DMS53 treated with DMSO at 0.1 percent for 48 hours (cell line): ENCODE measurements around the gene TNN.
A peak's percentile ranks its signal among the peaks of the same experiment; 100 is the strongest.
"Not testable (repeated sequence)": the region's sequence is repeated elsewhere in the genome, so short reads cannot be mapped to it uniquely, and the experiment has no call there.

Experiments used
- DNase-seq: peaks from one replicate; lab custom pipeline; 2025; ENCODE audit not compliant: unreplicated experiment; lab: John Stamatoyannopoulos, UW

TNN gene, protein sequence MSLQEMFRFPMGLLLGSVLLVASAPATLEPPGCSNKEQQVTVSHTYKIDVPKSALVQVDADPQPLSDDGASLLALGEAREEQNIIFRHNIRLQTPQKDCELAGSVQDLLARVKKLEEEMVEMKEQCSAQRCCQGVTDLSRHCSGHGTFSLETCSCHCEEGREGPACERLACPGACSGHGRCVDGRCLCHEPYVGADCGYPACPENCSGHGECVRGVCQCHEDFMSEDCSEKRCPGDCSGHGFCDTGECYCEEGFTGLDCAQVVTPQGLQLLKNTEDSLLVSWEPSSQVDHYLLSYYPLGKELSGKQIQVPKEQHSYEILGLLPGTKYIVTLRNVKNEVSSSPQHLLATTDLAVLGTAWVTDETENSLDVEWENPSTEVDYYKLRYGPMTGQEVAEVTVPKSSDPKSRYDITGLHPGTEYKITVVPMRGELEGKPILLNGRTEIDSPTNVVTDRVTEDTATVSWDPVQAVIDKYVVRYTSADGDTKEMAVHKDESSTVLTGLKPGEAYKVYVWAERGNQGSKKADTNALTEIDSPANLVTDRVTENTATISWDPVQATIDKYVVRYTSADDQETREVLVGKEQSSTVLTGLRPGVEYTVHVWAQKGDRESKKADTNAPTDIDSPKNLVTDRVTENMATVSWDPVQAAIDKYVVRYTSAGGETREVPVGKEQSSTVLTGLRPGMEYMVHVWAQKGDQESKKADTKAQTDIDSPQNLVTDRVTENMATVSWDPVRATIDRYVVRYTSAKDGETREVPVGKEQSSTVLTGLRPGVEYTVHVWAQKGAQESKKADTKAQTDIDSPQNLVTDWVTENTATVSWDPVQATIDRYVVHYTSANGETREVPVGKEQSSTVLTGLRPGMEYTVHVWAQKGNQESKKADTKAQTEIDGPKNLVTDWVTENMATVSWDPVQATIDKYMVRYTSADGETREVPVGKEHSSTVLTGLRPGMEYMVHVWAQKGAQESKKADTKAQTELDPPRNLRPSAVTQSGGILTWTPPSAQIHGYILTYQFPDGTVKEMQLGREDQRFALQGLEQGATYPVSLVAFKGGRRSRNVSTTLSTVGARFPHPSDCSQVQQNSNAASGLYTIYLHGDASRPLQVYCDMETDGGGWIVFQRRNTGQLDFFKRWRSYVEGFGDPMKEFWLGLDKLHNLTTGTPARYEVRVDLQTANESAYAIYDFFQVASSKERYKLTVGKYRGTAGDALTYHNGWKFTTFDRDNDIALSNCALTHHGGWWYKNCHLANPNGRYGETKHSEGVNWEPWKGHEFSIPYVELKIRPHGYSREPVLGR (N-terminal part only)

DNA sequence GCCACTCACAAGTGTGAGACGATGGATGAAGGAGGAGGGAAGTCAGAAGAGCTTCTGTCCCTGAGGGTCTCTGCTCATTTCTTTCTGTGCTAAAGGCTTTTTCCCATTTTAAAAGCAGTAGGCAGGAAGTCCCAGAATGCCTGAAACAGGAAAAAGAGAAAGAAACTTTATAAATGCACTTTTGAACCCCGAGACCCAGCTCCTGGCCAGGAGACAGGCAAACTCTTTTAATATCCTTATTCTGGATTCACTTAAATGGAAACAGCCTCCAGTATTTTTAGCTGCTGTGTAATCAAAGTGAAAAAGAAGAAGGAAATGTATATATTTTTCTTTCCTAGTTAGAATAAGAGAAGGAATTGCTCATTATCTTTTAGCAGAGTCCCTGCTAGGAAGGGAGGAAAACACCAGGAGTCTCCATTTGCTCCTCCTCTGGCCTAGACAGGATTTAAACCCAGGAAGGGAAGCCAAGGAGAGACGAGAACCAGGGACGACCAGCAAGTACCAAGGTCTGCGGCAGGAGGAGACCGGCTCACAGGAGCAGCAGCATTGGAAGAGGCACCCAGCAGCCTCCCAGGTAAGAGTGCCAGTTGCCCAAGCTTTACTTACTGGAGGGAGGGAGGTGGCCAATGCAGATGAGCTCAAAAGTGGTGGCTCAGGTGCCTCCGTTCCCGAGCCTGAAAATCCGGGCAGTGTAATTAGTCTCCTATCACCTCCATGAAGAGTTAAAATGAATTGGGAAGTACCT is at the start of gene TNN:
Gene TNN, plus strand, starts transcription at position 472 of the 745 bp plus-strand sequence. CDS start 9,586 bp downstream, outside the sequence.
- no peak for DNase-seq

DNA sequence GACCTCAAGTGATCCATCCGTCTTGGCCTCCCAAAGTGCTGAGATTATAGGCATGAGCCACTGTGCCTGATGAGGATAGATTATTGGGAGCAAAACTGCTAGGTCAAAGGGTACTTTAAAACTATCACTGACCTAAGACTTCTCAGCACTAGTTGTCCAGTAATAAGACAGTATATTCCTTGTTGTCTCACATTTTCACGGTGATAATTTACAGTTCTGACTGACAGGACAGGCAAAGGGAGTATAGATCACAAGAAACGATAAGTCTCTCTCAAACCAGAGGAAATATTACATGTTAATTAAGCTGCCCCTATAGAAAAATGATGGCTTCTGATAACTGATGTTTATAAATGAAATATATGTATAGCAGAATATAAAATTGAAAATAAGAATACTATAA is 48.1 kb upstream of the TNN start:
- no peak for DNase-seq

DNA sequence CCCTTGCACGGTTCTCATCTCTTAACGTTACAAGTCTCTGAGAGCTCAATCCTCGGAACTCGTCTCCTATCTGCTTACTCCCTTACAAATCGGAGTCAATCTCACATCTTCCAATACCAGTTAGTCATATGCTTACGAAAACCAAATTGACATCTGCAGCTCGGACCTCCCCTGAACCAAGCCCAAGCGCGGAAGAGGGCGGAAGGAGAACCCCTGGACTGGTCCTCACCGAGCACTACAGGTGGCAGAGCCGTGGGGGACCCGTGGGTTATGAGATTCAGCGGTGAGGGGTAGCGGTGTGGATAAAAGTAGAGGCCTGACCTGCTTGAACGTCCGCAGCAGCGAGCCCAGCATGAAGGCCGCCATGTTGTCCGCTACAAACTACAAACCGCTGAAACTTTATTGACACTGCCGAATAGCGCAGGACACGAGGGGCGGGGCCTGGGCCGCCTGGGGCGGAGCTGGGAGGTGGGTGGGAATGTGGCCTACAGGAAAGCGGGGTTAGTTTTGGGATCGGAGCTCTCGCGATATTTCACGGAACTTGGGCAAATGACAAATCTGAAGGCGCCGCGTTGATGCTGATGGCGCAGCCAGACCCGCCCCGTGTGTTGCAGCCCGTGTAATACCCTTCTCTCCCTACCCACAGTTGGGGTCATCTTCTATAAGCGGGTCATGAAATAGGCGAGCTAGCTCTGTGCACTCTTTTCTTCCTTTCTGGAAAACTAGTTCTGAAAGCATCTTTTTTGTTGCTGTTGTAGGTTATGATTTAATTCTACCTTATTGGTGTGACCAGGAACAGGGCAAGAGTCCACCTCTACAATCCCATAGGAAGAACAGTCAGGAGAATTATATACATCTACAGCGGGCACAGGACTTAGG is 44.4 kb upstream of the TNN start, which contains the start of gene MRPS14:
Gene MRPS14, minus strand, starts transcription at position 383 of the 879 bp plus-strand sequence. Its CDS starts 17 bp downstream, at position 366.
- peak; percentile 85 for DNase-seq

DNA sequence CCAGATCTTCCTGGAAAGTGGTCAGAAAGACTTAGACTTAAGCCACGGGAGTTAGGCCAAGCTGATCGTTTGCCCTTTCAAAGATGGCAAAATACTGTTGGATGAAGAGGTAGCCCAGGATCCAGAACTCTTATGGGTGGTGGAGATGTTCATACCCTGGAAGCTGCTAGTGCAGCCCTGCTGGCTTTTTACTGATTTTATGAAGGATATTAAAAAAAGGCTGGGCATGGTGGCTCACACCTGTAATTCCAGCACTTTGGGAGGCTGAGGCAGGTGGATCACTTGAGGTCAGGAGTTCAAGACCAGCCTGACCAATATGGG is 43.8 kb upstream of the TNN start:
- DNase-seq: not testable (repeated sequence)

DNA sequence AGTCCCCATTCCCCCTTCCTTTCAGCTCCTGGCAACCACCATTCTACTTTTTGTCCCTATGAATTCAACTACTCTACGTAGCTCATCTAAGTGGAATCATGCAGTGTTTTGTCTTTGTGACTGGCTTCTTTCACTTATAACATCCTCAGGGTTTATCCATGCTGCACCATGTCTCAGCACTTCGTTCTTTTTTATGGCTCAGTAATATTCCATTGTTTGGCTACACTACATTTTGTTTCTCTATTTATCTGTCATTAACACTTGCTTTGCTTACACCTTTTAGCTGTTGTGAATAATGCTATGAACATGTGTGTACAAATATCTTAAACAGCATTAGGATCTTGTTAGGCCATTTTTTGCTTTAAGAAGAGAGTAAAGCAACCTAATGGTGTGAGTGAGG is 42.9 kb upstream of the TNN start:
- DNase-seq: no peak

DNA sequence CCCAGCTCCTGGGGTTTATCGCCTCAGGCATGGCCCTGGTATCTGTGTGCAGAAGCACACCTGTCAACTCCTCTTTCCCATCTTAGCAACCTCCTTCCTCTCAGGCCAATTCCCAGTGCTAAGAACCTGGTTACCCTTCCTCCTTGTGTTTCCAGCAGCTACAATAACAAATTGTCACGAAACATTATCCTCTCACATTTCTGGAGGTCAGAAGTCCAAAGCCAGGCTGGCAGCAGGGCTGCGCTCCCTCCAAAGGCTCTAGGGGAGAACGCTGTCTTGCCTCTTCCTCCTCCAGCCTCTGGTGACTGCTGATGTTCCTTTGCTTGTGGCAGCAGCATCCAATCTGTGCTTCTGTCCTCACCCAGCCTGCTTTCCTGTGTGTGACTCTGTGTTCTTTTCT is 33.7 kb upstream of the TNN start:
- DNase-seq: no peak

DNA sequence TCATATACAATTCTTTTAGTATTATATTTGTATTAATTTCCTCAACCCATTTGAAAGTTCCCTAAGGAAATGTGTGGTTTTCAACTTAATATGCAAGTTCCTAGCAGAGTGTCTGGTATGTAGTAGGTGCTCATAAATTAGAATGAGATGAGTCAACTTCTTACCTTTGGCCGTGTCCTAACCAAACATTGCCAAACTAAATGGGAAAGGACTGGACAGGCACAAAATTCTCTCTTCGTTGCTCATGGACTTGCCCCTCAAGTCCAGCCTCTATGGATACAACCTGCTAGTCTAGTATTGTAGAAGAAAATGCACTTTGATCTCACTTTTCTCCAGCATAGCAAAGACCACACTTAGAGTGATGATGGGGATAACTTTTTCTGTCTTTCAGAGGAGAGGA is 32.9 kb upstream of the TNN start:
- no peak for DNase-seq

DNA sequence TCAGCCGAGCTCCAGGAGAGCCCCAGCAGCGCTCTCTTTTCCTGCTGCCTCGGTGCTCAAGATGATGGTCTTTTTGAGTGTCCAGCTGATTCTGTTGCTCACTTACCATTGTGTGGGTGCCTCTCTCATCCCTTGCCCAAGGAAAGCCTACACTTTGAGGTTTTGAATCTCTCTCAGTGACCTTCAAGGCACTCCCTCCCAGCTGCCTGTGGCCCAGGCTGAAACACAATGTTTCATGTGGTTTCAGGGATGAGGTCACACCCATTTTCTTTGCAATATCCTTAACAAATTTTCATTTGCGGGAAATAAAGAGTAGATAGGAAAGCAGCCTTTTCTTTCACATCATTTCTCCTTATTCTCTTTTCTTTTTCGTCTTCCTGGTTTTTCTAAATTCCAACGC is 31.8 kb upstream of the TNN start:
- DNase-seq: no peak

DNA sequence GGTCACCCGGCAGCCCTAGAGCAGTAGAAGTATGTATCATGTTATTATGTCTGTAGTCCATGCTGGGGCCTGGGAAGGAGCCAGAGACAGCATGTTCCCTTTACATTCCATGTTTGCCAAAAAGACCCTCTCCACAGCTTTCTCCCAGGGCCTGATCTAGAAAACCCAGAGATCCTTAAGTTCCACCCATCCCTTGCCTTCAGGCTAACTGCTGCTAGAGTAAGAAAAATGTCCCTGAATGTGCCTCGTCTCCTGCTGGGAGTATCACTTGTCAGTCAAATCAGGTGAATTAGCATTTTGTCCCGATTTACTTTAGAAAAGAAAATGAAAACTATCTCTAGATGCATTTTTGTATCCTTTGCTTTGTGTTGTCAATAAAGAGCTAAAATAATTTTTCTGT is 31.2 kb upstream of the TNN start:
- no peak for DNase-seq

DNA sequence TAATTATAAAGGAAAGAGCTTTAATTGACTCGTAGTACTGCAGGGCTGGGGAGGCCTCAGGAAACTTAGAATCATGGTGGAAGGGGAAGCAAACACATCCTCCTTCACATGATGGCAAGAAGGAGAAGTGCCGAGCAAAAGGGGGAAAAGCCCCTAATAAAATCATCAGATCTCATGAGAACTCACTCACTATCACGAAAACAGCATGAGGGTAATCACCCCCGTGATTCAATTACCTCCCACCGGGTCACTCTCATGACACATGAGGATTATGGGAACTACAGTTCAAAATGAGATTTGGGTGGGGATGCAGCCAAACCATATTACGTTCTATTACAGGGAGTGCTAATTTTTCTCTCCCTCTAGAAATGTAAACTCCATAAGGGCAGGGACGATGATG is 30.2 kb upstream of the TNN start:
- no peak for DNase-seq

DNA sequence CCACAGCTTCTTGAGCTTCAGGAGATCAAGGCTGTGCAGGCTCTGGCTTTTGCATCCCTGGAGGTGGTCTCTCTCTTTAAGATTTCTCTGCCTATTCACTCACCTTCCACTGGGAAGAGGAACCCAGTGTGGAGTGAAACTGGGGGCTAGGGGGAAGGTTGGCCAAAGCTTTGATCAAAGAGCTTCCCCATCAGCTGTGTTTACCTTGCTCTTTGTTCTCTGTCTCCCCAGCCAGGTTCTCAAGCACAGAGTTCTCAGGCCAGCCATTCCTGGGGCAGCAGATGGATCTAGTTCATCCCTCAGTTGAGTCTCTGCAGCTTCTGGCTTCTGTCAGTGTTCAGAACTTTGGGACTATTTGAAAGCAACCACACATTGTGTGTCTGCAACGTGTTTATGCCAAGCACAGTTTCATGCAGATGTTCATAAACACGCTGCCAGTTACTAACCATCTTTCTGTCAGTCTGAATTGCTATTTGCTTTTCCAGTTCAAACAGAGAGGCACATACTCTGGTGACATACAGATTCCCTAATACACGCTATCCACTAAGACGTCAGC is 27.2 kb upstream of the TNN start:
- peak; percentile 55 for DNase-seq

DNA sequence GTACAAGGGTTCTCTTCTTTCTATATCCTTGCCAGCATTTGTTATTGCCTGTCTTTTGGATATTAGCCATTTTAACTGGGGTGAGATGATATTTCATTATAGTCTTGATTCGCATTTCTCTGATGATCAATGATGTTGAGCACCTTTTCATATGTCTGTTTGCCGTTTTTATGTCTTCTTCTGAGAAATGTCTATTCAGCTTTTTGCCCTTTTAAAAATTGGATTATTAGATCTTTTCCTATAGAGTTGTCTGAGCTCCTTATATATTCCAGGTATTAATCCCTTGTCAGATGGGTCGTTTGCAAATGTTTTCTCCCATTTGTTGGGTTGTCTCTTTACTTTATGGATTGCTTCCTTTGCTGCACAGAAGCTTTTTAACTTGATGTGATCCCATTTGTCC is 25.0 kb upstream of the TNN start:
- no peak for DNase-seq

DNA sequence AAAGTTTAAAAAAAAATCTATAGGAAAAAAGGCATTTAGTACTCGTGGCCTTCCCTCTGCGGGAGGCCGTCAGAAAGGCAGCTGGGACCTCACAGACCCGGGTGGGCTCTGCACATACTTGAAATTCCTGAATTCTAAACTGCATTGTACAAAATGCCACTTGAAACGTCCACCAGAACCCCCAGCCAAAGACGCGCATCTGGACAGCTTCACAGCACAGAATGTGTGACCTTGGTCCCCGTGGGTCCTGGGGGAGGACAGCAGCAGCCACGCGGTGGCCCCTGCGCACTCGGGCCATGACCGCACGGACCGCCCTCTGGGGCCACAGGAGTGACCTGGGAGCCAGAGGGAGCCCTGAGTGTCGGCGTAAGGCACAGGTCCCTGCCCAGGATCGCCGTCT is 23.8 kb upstream of the TNN start:
- DNase-seq: no peak

DNA sequence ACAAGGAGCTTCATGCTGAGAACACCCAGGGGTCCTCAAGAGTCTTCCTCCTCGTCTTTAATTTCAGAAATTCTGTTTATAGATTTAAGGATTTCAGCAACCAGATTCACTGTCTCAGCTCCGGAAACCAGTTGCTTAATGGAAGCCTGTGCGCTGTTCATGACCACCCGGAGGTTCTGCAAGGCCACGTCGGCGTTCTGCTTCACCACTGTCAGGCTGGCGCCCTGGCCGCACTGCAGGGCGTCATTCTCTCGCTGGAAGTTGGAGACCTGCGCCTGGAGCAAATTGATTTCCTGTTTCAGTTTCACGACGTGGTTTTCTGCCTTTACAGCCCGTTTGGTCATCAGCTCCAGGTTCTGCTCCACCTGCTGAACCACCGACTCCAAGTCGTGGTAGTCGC is 23.0 kb upstream of the TNN start:
- DNase-seq: not testable (repeated sequence)

DNA sequence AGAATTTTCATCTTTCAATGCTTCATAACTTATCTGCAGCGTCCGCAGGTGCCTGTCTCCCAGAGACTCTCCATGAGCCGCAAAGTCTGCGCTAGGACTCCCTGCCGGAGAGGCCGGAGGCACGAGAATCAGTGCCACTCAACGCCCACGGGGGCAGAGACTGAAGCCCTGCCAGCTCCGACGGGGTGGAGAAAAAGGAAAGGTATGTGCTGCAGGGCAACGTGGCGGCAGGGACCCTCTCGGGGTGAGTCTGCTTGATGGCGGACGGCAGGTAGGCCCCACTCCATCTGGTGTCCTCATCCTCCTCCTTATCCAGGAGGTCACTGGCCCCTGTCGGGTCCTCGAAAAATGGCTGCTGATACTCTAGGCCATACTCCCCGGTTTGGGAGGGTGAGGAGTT is 22.5 kb upstream of the TNN start:
- DNase-seq: no peak

DNA sequence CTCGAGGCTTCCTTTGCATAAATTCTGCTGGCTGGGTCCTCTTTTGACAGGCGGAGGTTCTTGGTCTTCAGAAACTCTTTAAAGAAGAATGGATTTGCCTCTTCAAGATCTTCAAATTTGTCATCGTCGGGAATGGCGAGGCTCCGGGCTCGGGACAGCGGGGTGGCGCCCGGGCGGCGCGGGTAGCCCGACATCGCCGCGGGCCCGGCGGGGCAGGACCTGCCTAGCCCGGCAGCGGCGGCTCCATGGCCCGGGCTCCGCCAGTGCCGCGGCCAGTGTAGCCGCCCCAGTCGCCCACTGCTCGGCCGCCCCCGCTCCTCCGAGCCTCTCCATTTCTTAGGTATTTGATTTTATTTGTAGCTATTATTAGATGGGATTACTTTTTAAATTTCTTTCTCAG is 22.1 kb upstream of the TNN start:
- no peak for DNase-seq

DNA sequence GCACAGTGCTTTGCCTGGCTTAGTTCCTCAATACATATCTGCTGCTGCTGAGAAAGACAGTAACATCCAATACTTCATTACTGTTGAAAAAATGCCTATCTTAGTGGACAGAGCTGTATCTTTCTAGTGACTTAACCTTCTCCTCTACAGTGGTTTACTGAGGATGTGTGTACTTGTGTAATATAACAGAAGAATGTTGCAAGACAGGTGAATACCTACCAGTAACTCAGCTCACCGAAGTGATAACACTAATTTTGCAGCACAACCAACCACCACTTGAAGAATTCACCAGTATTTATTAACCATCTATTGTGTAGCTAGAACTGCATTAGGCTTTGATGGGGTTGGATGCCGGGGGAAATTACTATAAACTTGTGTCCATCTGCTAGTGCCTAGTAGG is 16.6 kb upstream of the TNN start:
- no peak for DNase-seq

DNA sequence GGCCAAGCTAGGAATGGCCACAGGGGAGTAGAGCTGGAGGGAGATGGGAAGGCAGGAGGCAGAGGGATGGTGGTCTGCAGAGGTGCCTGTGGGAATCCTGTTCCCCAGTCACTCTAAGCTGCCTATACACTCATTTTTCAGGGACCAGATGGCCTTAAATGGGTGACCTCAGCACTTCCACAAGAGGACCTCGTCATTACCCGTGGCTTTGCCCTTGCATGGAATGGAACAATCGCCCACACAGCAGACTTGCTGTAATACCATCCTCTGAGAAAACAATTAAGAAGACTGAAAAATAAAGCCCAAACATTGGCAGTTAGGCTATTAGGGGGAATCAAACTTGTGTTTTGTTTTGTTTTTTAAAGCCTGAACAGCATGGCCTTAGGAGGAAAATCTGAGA is 12.9 kb upstream of the TNN start:
- DNase-seq: no peak

DNA sequence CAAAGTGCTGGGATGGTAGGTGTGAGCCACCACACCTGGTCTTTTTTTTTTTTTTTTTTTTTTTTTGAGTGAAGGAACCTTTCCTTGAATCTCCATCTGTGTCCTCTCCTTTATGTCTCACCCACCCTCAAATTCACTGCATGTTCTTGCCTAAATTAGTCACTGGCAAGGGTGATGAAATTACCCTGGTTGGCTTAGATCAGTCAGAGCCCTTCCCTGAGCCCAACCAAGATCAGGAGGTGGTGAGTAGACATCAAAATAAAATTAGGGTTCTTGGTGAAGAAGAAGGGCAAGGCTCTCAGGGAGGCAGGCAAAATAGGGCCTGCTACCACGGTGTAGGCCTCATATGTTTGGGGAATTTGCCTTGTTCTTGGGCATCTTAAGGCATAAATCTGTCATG is 5.3 kb upstream of the TNN start:
- no peak for DNase-seq
